Liver (tissue), 9 donors: Measurements from ENCODE around the gene MINAR1. TPM values are rescaled to one million over a fixed set of nuclear protein-coding genes. Genes with fewer than 3 reads are reported as not detected.

Experiments used
- DNase-seq: peaks from one replicate; pipeline ENCODE4 v3.0.0-alpha.2; 2017; ENCODE audit warnings: low spot score
- H3K27ac ChIP-seq, 2 donors: one replicate each; pipeline ENCODE4 v1.7.0; 2013; ENCODE audit warnings: inconsistent platforms in 2 of 2, low read length in 2 of 2, control low read depth in 1 of 2, low read depth in 1 of 2, mild to moderate bottlenecking in 1 of 2
- H3K27me3 ChIP-seq, 4 donors: one replicate each; pipeline versions ENCODE4 v1.6.1 to v1.7.0; 2013; ENCODE audit warnings: low read length in 3 of 4, inconsistent platforms in 1 of 4, mild to moderate bottlenecking in 1 of 4, moderate library complexity in 1 of 4; ENCODE audit not compliant: control insufficient read depth in 4 of 4, insufficient read depth in 4 of 4
- H3K36me3 ChIP-seq, 4 donors: one replicate each; pipeline versions ENCODE4 v1.6.1 to v1.7.0; 2013; ENCODE audit warnings: low read length in 3 of 4, mild to moderate bottlenecking in 3 of 4, low read depth in 1 of 4, moderate library complexity in 1 of 4; ENCODE audit not compliant: control insufficient read depth in 4 of 4, insufficient read depth in 3 of 4
- H3K4me1 ChIP-seq, 4 donors: one replicate each; pipeline versions ENCODE4 v1.6.1 to v1.7.0; 2013; ENCODE audit warnings: low read length in 3 of 4, mild to moderate bottlenecking in 3 of 4, moderate library complexity in 1 of 4; ENCODE audit not compliant: control insufficient read depth in 4 of 4, insufficient read depth in 4 of 4
- H3K4me3 ChIP-seq, 3 donors: one replicate each; pipeline versions ENCODE4 v1.6.1 to v1.7.0; 2013; ENCODE audit warnings: low read length in 3 of 3, control low read depth in 1 of 3, low read depth in 1 of 3, mild to moderate bottlenecking in 1 of 3
- H3K9ac ChIP-seq, 2 donors: one replicate each; pipeline ENCODE4 v1.7.0; 2013; ENCODE audit warnings: low read length in 2 of 2, mild to moderate bottlenecking in 2 of 2, moderate library complexity in 2 of 2, control low read depth in 1 of 2, low read depth in 1 of 2
- H3K9me3 ChIP-seq, 4 donors: one replicate each; pipeline versions ENCODE4 v1.6.1 to v1.7.0; 2013; ENCODE audit warnings: low read length in 3 of 4; ENCODE audit not compliant: control insufficient read depth in 4 of 4
- ATF3 ChIP-seq: IDR thresholded peaks from 2 replicates; pipeline ENCODE4 v1.6.1; 2016; ENCODE audit warnings: antibody characterized with exemption
- CTCF ChIP-seq: fragments of 150-350 bp; IDR thresholded peaks from 2 replicates; pipeline ENCODE4 v1.5.1; 2017; ENCODE audit warnings: improper control_type of control experiment, low read depth, low read length; ENCODE audit not compliant: missing input control
- FOXA1 ChIP-seq: IDR thresholded peaks from 2 replicates; pipeline ENCODE4 v1.6.1; 2016; ENCODE audit warnings: antibody characterized with exemption
- FOXA2 ChIP-seq: IDR thresholded peaks from 2 replicates; pipeline ENCODE4 v1.6.1; 2016; ENCODE audit warnings: antibody characterized with exemption
- GABPA ChIP-seq, 2 donors: IDR thresholded peaks in 1 of 2; conservative IDR thresholded peaks in 1 of 2; 2 replicates each; pipeline ENCODE4 v1.6.1; 2016; ENCODE audit warnings: antibody characterized with exemption in 2 of 2, mild to moderate bottlenecking in 1 of 2, moderate library complexity in 1 of 2
- HNF4A ChIP-seq, 2 donors: conservative IDR thresholded peaks; 2 replicates each; pipeline ENCODE4 v1.6.1; 2016; ENCODE audit warnings: antibody characterized with exemption in 2 of 2, mild to moderate bottlenecking in 2 of 2
- JUND ChIP-seq, 2 donors: IDR thresholded peaks; 2 replicates each; pipeline ENCODE4 v1.6.1; 2016; ENCODE audit warnings: antibody characterized with exemption in 2 of 2
- NR2F2 ChIP-seq: IDR thresholded peaks from 2 replicates; pipeline ENCODE4 v1.6.1; 2016; ENCODE audit warnings: antibody characterized with exemption
- RAD21 ChIP-seq, 2 donors: IDR thresholded peaks; 2 replicates each; pipeline ENCODE4 v1.6.1; 2016; ENCODE audit warnings: antibody characterized with exemption in 2 of 2, mild to moderate bottlenecking in 2 of 2
- RXRA ChIP-seq, 2 donors: IDR thresholded peaks; 2 replicates each; pipeline ENCODE4 v1.6.1; 2017 to 2018; ENCODE audit warnings: antibody characterized with exemption in 2 of 2, mild to moderate bottlenecking in 1 of 2
- ZBTB33 ChIP-seq: IDR thresholded peaks from 2 replicates; pipeline ENCODE4 v1.6.1; 2016; ENCODE audit warnings: antibody characterized with exemption
- WGBS: extraction: QIAGEN DNeasy Blood & Tissue Kit; methylation state at CpG from one replicate; pipeline ENCODE4 v1.1.7; 2013; 5-methylcytosine and 5-hydroxymethylcytosine counted together
- polyA plus RNA-seq, 2 donors: library from polyadenylated mRNA; stranded (reverse) in 1 of 2; unstranded in 1 of 2; fragments of 200-250 nt in 1 of 2; fragments of >200 nt in 1 of 2; fragmentation: Nextera tagmentation in 1 of 2; extraction: Ambion mirVana in 1 of 2; gene quantifications; one replicate each; pipeline versions ENCODE4 v1.2.1 to v1.2.3, GENCODE V29; 2013 to 2015
- total RNA-seq, 2 donors: library from RNA; depleted of rRNA; stranded (reverse); fragments of >200 nt; gene quantifications; one replicate each; pipeline ENCODE4 v1.2.3, GENCODE V29; 2014
- donor health status: healthy.
- donor health status: healthy.
- donor health status: healthy.
- donor health status: healthy.
- donor health status: healthy.

The MINAR1 gene
- total and polyA plus RNA-seq, 4 donors: 0.01 to 0.14 (median 0.07) TPM

- WGBS: 82% methylated on average over 3 of the region's 3 CpGs
- TF ChIP-seq HNF4A (conservative IDR thresholded peaks at IDR 0.05): no peak
- TF ChIP-seq ZBTB33: no peak
Observed at GRCh38 chr15:79472446-79472845, 40.3 kb downstream of the MINAR1 start.

GRCh38 chr15:79474252-79474651, 42.1 kb downstream of the MINAR1 start:
- 79% methylated on average over 1 of the region's 1 CpG for WGBS
- no peaks in the 10 kb centered on the region for H3K27me3 ChIP-seq

More at GRCh38 chr15:79472446-79472845, 40.3 kb downstream of the MINAR1 start:
- DNase-seq: no peak
- no peaks in the 10 kb centered on the region for H3K4me1 ChIP-seq
- H3K27me3 ChIP-seq: peaks cover 0 to 3% (median 0%) of the 10 kb centered on the region in 4 donors
- H3K36me3 ChIP-seq: no peaks in the 10 kb centered on the region
- H3K4me3 ChIP-seq: no peak overlapping the region
- H3K9me3 ChIP-seq: no peaks in the 10 kb centered on the region
- no peak overlapping the region for H3K9ac ChIP-seq
- H3K27ac ChIP-seq: no peak overlapping the region

GRCh38 chr15:79475306-79475705, 43.2 kb downstream of the MINAR1 start:
- Histone ChIP-seq H3K4me3 (no peak overlapping the region), H3K9ac (no peak overlapping the region)
- DNase-seq: no peak

More at GRCh38 chr15:79474252-79474651, 42.1 kb downstream of the MINAR1 start:
- no peaks in the 10 kb centered on the region for H3K9me3 ChIP-seq
- TF ChIP-seq HNF4A (conservative IDR thresholded peaks at IDR 0.05) (no peak), ZBTB33 (no peak), FOXA2 (no peak), ATF3 (no peak)
- no peak for DNase-seq
- H3K4me1 ChIP-seq: no peaks in the 10 kb centered on the region
- no peak overlapping the region for H3K9ac ChIP-seq
- no peaks in the 10 kb centered on the region for H3K36me3 ChIP-seq
- no peak overlapping the region for H3K27ac ChIP-seq
- H3K4me3 ChIP-seq: no peak overlapping the region

More at GRCh38 chr15:79475306-79475705, 43.2 kb downstream of the MINAR1 start:
- TF ChIP-seq JUND (IDR thresholded peaks at IDR 0.05): no peak
- no peak for TF ChIP-seq FOXA1
- TF ChIP-seq RAD21 (IDR thresholded peaks at IDR 0.05): no peak
- TF ChIP-seq NR2F2: no peak
- no peak for TF ChIP-seq CTCF
- TF ChIP-seq RXRA (IDR thresholded peaks at IDR 0.05): no peak
- TF ChIP-seq GABPA (IDR thresholded peaks at IDR 0.05 in 1 of 2, conservative IDR thresholded peaks at IDR 0.05 in 1 of 2): no peak
- Histone ChIP-seq H3K9me3 (no peaks in the 10 kb centered on the region), H3K36me3 (no peaks in the 10 kb centered on the region), H3K4me1 (no peaks in the 10 kb centered on the region), H3K27ac (no peak overlapping the region), H3K27me3 (no peaks in the 10 kb centered on the region)
- 81% methylated on average over 3 of the region's 3 CpGs for WGBS
